Stomach (tissue), 9 donors: Measurements from ENCODE around the gene PRKCG. TPM values are rescaled to one million over a fixed set of nuclear protein-coding genes. Genes with fewer than 3 reads are reported as not detected.
"Not testable (repeated sequence)": the region's sequence is repeated elsewhere in the genome, so short reads cannot be mapped to it uniquely, and the experiment has no call there.

Source experiments
- DNase-seq, 2 donors: peaks; one replicate each; pipeline versions ENCODE4 v3.0.0 to v3.0.0-alpha.2; 2013 to 2019
- H3K27ac ChIP-seq, 5 donors: fragments of 200-600 bp in 4 of 5; sonication (generic) in 4 of 5; one replicate each; pipeline ENCODE4 v1.5.1; 2013 to 2019; ENCODE audit warnings: mild to moderate bottlenecking in 1 of 5, moderate library complexity in 1 of 5
- H3K27me3 ChIP-seq, 3 donors: fragments of 200-600 bp; sonication (generic); one replicate each; pipeline ENCODE4 v1.5.1; 2017 to 2019; ENCODE audit warnings: mixed run types in 1 of 3
- H3K36me3 ChIP-seq, 4 donors: fragments of 200-600 bp; sonication (generic); 1 replicate in 3 of 4; 2 replicates in 1 of 4; pipeline ENCODE4 v1.5.1; 2016 to 2019
- H3K4me1 ChIP-seq, 4 donors: fragments of 200-600 bp; sonication (generic); one replicate each; pipeline ENCODE4 v1.5.1; 2016 to 2019
- H3K4me3 ChIP-seq, 4 donors: fragments of 200-600 bp; sonication (generic) in 3 of 4; one replicate each; pipeline ENCODE4 v1.5.1; 2016 to 2019; ENCODE audit warnings: mild to moderate bottlenecking in 1 of 4
- H3K9me3 ChIP-seq, 4 donors: fragments of 200-600 bp; sonication (generic); one replicate each; pipeline ENCODE4 v1.5.1; 2016 to 2019
- CTCF ChIP-seq, 7 experiments: fragments of 450-650 bp in 4 of 7; fragments of 200-600 bp in 3 of 7; sonication (generic) in 3 of 7; IDR thresholded peaks; one replicate each; pipeline ENCODE4 v1.5.1; 2016 to 2019; ENCODE audit warnings: antibody characterized with exemption in 7 of 7, control low read depth in 2 of 7, mild to moderate bottlenecking in 1 of 7
- EP300 ChIP-seq: sonication (generic); formaldehyde crosslinking; IDR thresholded peaks from one replicate; pipeline ENCODE4 v1.6.1; 2017; ENCODE audit warnings: antibody characterized with exemption
- POLR2A ChIP-seq, 4 donors: fragments of 450-650 bp; IDR thresholded peaks; one replicate each; pipeline ENCODE4 v1.6.1; 2016; ENCODE audit warnings: antibody characterized with exemption in 4 of 4, control low read depth in 2 of 4, mild to moderate bottlenecking in 1 of 4, moderate library complexity in 1 of 4
- POLR2AphosphoS5 ChIP-seq, 3 donors: sonication (generic); formaldehyde crosslinking; IDR thresholded peaks; one replicate each; pipeline ENCODE4 v1.6.1; 2016; ENCODE audit warnings: antibody characterized with exemption in 3 of 3
- WGBS, 5 donors: extraction: QIAGEN DNeasy Blood & Tissue Kit in 3 of 5; methylation state at CpG; one replicate each; pipeline versions ENCODE4 v1.1.5 to v1.1.7; 2013 to 2018; 5-methylcytosine and 5-hydroxymethylcytosine counted together
- intact Hi-C: fragments of 100-400 bp; cut with DNase I; formaldehyde crosslinking; loops from one replicate; pipeline ENCODE4 v1.15.1; 2023; ENCODE audit warnings: low total_unique reads
- polyA plus RNA-seq, 3 donors: library from polyadenylated mRNA; stranded (reverse); fragments of 200-250 nt; gene quantifications; one replicate each; pipeline ENCODE4 v1.2.3, GENCODE V29; 2013
- total RNA-seq, 5 donors: library from RNA; depleted of rRNA; stranded (reverse); fragments of >200 nt; gene quantifications; one replicate each; pipeline versions ENCODE4 v1.1.0 to v1.2.3, GENCODE V29; 2014 to 2016
- donor health status: healthy with polysubstance abuse.
- donor health status: Bipolar disorder and iron deficiency.
- donor health status: healthy.

Gene PRKCG
- total and polyA plus RNA-seq, 8 donors: 0.25 to 0.30 TPM; not detected in 6

GRCh38 chr19:53868892-53869804 is 12.8 kb upstream of the PRKCG start:
- Histone ChIP-seq H3K9me3 (no peaks in the 10 kb centered on the region), H3K4me3 (peak overlapping the region; percentile 68 to 95 (median 74)), H3K4me1 (peaks cover 38 to 81% (median 70%) of the 10 kb centered on the region in 4 donors), H3K27ac (peak overlapping the region; percentile 94 to 99 (median 94)), H3K36me3 (peaks cover 8 to 34% (median 25%) of the 10 kb centered on the region in 4 donors), H3K27me3 (no peaks in the 10 kb centered on the region)
- TF ChIP-seq CTCF (IDR thresholded peaks at IDR 0.05) (peak in 5 of 7 experiments; percentile 22 to 56 (median 45)), POLR2A (IDR thresholded peaks at IDR 0.05) (peak in 1 of 4 donors; percentile 28), POLR2AphosphoS5 (IDR thresholded peaks at IDR 0.05) (peak; percentile 7 to 62 (median 36)), EP300 (peak; percentile 54)
- intact Hi-C loops: no loop called here
- DNase-seq: peak; percentile 90 to 97
- WGBS, 5 donors: 0 to 1% (median 1%) methylated on average over 9 to 73 of the region's 75 CpGs

- H3K9me3 ChIP-seq, intact Hi-C loops, H3K27me3 ChIP-seq, DNase-seq: not testable (repeated sequence)
- H3K4me3 ChIP-seq: peak overlapping the region; percentile 68 to 95 (median 74)
- H3K27ac ChIP-seq: peak overlapping the region; percentile 94 to 99 (median 94)
- 1 to 6% (median 2%) methylated on average over 6 to 24 of the region's 24 CpGs for WGBS, 5 donors
- H3K4me1 ChIP-seq: peaks cover 32 to 79% (median 70%) of the 10 kb centered on the region in 4 donors
- H3K36me3 ChIP-seq: peaks cover 16 to 42% (median 33%) of the 10 kb centered on the region in 4 donors
Measured at GRCh38 chr19:53869805-53870484, 12.1 kb upstream of the PRKCG start.

- H3K27me3 ChIP-seq: no peaks in the 10 kb centered on the region
- intact Hi-C loops: no loop called here
- H3K4me1 ChIP-seq: peaks cover 26 to 79% (median 70%) of the 10 kb centered on the region in 4 donors
- H3K4me3 ChIP-seq: peak overlapping the region; percentile 68 to 95 (median 74)
- 17 to 28% (median 22%) methylated on average over 3 to 5 of the region's 5 CpGs for WGBS, 5 donors
- TF ChIP-seq CTCF (IDR thresholded peaks at IDR 0.05) (no peak), POLR2A (IDR thresholded peaks at IDR 0.05) (no peak), POLR2AphosphoS5 (IDR thresholded peaks at IDR 0.05) (peak in 1 of 3 donors; percentile 36)
- H3K36me3 ChIP-seq: peaks cover 21 to 47% (median 39%) of the 10 kb centered on the region in 4 donors
- peak; percentile 60 to 68 for DNase-seq
- H3K9me3 ChIP-seq: no peaks in the 10 kb centered on the region
- peak overlapping the region; percentile 59 to 99 (median 94) for H3K27ac ChIP-seq
Measured at GRCh38 chr19:53870485-53870844, 11.5 kb upstream of the PRKCG start.

GRCh38 chr19:53871454-53871853 is 10.5 kb upstream of the PRKCG start:
- Histone ChIP-seq H3K4me3 (peak overlapping the region in 2 of 4 donors; percentile 80 to 95), H3K27me3 (no peaks in the 10 kb centered on the region), H3K36me3 (peaks cover 22 to 55% (median 47%) of the 10 kb centered on the region in 4 donors), H3K27ac (peak overlapping the region in 4 of 5 donors; percentile 44 to 99 (median 96)), H3K9me3 (no peaks in the 10 kb centered on the region), H3K4me1 (peaks cover 17 to 79% (median 66%) of the 10 kb centered on the region in 4 donors)
- WGBS, 5 donors: 40 to 58% (median 49%) methylated on average over 7 of the region's 7 CpGs
- TF ChIP-seq EP300 (no peak), POLR2A (IDR thresholded peaks at IDR 0.05) (no peak)
- intact Hi-C loops: no loop called here
- DNase-seq: no peak

GRCh38 chr19:53872762-53873161 is 9.2 kb upstream of the PRKCG start:
- H3K36me3 ChIP-seq: peaks cover 22 to 60% (median 53%) of the 10 kb centered on the region in 4 donors
- intact Hi-C loops: no loop called here
- peak overlapping the region in 1 of 5 donors; percentile 11 for H3K27ac ChIP-seq
- peak in 1 of 2 donors; percentile 12 for DNase-seq
- H3K9me3 ChIP-seq: no peaks in the 10 kb centered on the region
- 68 to 81% (median 72%) methylated on average over 6 of the region's 6 CpGs for WGBS, 5 donors
- no peak for TF ChIP-seq CTCF (IDR thresholded peaks at IDR 0.05)
- no peak for TF ChIP-seq POLR2AphosphoS5 (IDR thresholded peaks at IDR 0.05)
- no peak for TF ChIP-seq POLR2A (IDR thresholded peaks at IDR 0.05)
- no peak for TF ChIP-seq EP300
- no peaks in the 10 kb centered on the region for H3K27me3 ChIP-seq
- peak overlapping the region in 1 of 4 donors; percentile 2 for H3K4me3 ChIP-seq
- H3K4me1 ChIP-seq: peaks cover 8 to 75% (median 63%) of the 10 kb centered on the region in 4 donors
